Measurements from ENCODE around the gene ATP6V0D1.

ATP6V0D1 gene

DNA sequence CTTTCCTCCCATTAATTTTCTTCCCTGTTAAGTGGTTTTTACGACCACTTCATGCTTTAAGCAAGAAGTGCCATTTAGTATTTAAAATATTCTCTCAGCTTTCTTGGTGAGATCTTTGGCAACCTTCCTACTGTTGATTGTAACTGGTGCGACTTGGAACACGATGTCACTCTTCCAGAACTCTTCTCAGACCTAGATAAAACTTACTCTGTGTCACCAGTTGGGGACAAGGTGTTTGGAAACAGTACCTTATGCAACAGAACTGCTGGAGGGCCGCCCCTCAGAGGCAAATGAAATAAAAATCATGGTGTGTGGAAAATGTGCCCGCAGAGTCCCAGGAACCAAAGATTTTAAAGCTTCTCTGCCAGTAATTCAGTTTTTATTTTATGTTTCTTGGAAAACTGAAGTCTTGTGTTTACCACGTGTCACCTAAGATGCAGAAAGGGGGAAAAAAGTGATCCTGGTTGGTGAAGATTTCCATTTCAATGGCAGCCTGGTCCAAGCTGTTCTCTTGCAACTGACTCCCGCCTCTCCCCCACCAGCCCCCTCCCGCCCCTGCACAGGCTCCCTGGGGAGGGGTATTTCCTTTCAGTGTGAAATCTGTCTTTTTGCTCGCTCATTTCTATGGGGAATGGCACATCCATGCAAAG lies 57.2 kb downstream of the ATP6V0D1 start:
- H3K4me3 ChIP-seq (ENCODE audit: low read depth, low read length): no peak overlapping the region
- DNase-seq (ENCODE audit: low read depth): peak; percentile 37
- TF ChIP-seq, protein P1, sequence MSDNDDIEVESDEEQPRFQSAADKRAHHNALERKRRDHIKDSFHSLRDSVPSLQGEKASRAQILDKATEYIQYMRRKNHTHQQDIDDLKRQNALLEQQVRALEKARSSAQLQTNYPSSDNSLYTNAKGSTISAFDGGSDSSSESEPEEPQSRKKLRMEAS (IDR thresholded peaks at IDR 0.05; ENCODE audit: low read depth, low read length): no peak
- TF ChIP-seq, protein P2, sequence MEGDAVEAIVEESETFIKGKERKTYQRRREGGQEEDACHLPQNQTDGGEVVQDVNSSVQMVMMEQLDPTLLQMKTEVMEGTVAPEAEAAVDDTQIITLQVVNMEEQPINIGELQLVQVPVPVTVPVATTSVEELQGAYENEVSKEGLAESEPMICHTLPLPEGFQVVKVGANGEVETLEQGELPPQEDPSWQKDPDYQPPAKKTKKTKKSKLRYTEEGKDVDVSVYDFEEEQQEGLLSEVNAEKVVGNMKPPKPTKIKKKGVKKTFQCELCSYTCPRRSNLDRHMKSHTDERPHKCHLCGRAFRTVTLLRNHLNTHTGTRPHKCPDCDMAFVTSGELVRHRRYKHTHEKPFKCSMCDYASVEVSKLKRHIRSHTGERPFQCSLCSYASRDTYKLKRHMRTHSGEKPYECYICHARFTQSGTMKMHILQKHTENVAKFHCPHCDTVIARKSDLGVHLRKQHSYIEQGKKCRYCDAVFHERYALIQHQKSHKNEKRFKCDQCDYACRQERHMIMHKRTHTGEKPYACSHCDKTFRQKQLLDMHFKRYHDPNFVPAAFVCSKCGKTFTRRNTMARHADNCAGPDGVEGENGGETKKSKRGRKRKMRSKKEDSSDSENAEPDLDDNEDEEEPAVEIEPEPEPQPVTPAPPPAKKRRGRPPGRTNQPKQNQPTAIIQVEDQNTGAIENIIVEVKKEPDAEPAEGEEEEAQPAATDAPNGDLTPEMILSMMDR (IDR thresholded peaks at IDR 0.05; ENCODE audit: low read depth, low read length): no peak
- TF ChIP-seq MYC (IDR thresholded peaks at IDR 0.05; ENCODE audit: low read depth, low read length): no peak
- no peak for TF ChIP-seq POLR2A (IDR thresholded peaks at IDR 0.05; ENCODE audit: extremely low read depth, insufficient read length)

DNA sequence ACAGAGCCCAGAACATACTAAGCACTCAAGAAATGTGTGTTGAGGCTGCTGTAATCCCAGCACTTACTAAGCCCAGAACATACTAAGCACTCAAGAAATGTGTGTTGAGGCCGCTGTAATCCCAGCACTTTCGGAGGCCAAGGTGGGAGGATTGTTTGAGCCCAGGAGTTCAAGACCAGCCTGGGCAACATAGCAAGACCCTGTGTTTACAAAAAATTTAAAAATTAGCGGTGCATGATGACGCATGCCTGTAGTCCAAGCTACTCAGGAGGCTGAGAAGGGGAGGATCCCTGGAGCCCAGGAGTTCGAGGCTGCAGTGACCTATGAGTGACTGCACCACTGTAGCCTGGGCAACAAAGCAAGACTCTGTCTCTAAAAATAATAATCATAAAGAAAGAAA lies 57.9 kb downstream of the ATP6V0D1 start:
- TF ChIP-seq, protein P1 (IDR thresholded peaks at IDR 0.05; ENCODE audit: low read depth, low read length): no peak
- TF ChIP-seq, protein P2 (IDR thresholded peaks at IDR 0.05; ENCODE audit: low read depth, low read length): no peak
- TF ChIP-seq MYC (IDR thresholded peaks at IDR 0.05; ENCODE audit: low read depth, low read length): no peak
- no peak for TF ChIP-seq POLR2A (IDR thresholded peaks at IDR 0.05; ENCODE audit: extremely low read depth, insufficient read length)
- H3K4me3 ChIP-seq (ENCODE audit: low read depth, low read length): no peak overlapping the region
- no peak for DNase-seq (ENCODE audit: low read depth)

DNA sequence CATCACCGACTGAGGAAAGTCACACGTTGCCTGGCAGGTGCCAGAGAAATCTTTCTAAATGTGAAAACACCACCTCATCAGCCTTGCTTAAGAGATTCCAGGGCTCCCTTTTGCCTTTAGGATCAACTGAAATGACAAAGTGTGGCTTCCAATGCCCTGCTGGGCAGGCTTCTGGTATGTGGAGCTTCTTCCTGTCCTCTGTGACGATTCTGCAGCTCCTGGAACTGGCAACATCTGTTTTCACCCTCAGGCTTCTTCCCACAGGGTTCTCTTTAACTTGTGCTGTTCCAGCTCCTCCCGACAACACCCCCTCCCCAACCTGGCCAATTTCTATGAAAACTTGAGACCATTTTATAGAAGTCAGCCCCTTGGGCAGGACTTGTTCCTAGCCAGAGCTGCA lies 59.9 kb downstream of the ATP6V0D1 start:
- no peak for DNase-seq (ENCODE audit: low read depth)
- no peak overlapping the region for H3K4me3 ChIP-seq (ENCODE audit: low read depth, low read length)
- TF ChIP-seq, protein P2 (IDR thresholded peaks at IDR 0.05; ENCODE audit: low read depth, low read length): no peak
- TF ChIP-seq, protein P1 (IDR thresholded peaks at IDR 0.05; ENCODE audit: low read depth, low read length): no peak
- TF ChIP-seq POLR2A (IDR thresholded peaks at IDR 0.05; ENCODE audit: extremely low read depth, insufficient read length) (no peak), MYC (IDR thresholded peaks at IDR 0.05; ENCODE audit: low read depth, low read length) (no peak)

DNA sequence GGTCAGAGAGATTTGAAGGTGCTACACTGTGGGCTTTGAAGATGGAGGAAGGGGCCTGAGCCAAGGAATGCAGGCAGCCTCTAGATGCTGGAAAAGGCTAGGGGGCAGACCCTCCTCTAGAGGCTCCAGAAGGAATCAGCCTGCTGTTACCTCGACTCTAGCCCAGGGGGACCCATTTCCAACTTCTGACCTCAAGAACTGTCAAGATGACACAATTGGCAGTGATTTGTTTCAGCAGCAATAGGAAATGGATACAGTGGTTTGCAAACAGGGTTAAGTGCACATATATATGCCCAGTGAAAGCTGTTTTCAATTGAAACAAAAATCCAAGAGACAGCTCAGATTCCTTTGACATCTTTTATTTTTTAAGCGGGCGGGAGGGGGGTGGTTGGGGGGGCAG lies 61.0 kb downstream of the ATP6V0D1 start:
- TF ChIP-seq MYC (IDR thresholded peaks at IDR 0.05; ENCODE audit: low read depth, low read length): no peak
- TF ChIP-seq, protein P2 (IDR thresholded peaks at IDR 0.05; ENCODE audit: low read depth, low read length): no peak
- TF ChIP-seq POLR2A (IDR thresholded peaks at IDR 0.05; ENCODE audit: extremely low read depth, insufficient read length): no peak
- TF ChIP-seq, protein P1 (IDR thresholded peaks at IDR 0.05; ENCODE audit: low read depth, low read length): no peak
- no peak for DNase-seq (ENCODE audit: low read depth)
- H3K4me3 ChIP-seq (ENCODE audit: low read depth, low read length): no peak overlapping the region

DNA sequence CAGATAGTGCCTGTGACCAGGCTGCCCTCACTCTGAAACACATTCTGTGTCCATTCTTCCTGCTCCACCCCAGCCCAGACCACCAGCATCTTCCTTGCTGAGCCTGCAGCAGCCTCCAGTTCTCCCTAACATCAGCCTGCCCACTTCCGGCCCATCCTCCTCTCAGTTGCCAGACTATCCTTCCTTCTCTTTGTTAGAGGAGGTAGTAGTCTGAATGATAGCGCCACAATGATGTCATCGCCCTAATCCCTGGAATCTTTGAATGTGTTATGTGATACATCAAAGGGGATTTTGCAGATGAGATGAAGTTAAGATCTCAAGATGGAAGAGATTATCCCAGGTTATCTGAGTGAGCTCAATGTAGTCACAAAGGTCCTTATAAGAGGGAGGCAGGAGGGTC lies 61.5 kb downstream of the ATP6V0D1 start:
- no peak overlapping the region for H3K4me3 ChIP-seq (ENCODE audit: low read depth, low read length)
- TF ChIP-seq, protein P2 (IDR thresholded peaks at IDR 0.05; ENCODE audit: low read depth, low read length): no peak
- TF ChIP-seq, protein P1 (IDR thresholded peaks at IDR 0.05; ENCODE audit: low read depth, low read length): no peak
- no peak for TF ChIP-seq POLR2A (IDR thresholded peaks at IDR 0.05; ENCODE audit: extremely low read depth, insufficient read length)
- no peak for TF ChIP-seq MYC (IDR thresholded peaks at IDR 0.05; ENCODE audit: low read depth, low read length)
- no peak for DNase-seq (ENCODE audit: low read depth)

Measured in NB4 (cell line).